ENCODE data around the gene TRPV3. TPM values are rescaled to one million over a fixed set of nuclear protein-coding genes. Genes with fewer than 3 reads are reported as not detected.

TRPV3 gene
- 0.18 to 0.44 TPM (median 0.41 TPM) in 5 replicates for total RNA-seq (2022; extraction: Qiagen RNA extraction; ENCODE audit: low read depth)

GRCh38 chr17:3557768-3558583 lies at the start of gene TRPV3:
Gene TRPV3, minus strand, starts transcription at chr17:3557812. Its CDS starts 2,962 bp downstream, at chr17:3554850.

DNA sequence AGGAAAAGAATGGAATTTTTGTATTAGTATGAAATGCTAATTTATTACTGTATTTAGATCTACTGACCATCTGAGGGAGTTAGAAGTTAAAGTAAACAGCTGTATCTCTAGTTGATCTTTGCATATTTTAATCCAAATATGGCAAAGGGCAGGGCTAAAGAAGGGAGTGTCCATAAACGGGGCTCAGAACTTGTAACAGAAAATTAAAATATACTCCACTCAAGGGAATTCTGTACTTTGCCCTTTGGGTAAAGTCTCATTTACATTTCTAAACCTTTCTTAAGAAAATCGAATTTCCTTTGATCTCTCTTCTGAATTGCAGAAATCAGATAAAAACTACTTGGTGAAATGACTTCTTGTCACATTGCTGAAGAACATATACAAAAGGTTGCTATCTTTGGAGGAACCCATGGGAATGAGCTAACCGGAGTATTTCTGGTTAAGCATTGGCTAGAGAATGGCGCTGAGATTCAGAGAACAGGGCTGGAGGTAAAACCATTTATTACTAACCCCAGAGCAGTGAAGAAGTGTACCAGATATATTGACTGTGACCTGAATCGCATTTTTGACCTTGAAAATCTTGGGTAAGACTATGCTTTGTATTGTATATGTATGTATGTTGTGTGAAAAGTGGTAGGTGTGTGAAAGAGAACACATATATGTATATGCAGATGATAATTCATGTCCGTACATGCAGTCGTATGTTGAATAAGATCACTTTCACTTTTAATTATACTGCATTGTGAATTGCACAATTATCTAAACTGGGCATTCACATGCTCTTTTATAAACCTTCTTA lies 81.6 kb downstream of the TRPV3 start, which contains the start of gene ASPA:
Gene ASPA (plus strand): TSS at position 186 of the 799 bp plus-strand sequence. CDS start 163 bp downstream, at position 349.

GRCh38 chr17:3471599-3471998 lies 86.0 kb downstream of the TRPV3 start, which contains the start of gene SPATA22:
Gene SPATA22, minus strand, starts transcription at chr17:3471819. Its CDS starts 2,494 bp downstream, at chr17:3469325.

Other genes starting within 250 kb of the TRPV3 start
- not detected in 5 replicates for gene OR3A2, start 171.5 kb downstream of the TRPV3 start, total RNA-seq (2022; extraction: Qiagen RNA extraction; ENCODE audit: low read depth)
- gene OR1E1, start 159.4 kb downstream of the TRPV3 start, total RNA-seq (2022; extraction: Qiagen RNA extraction; ENCODE audit: low read depth) = not detected in 5 replicates
- gene OR3A3, start 146.4 kb downstream of the TRPV3 start, total RNA-seq (2022; extraction: Qiagen RNA extraction; ENCODE audit: low read depth) = not detected in 5 replicates
- not detected in 5 replicates for gene OR1E2, start 124.0 kb downstream of the TRPV3 start, total RNA-seq (2022; extraction: Qiagen RNA extraction; ENCODE audit: low read depth)
- not detected in 5 replicates for gene SPATA22, start 86.0 kb downstream of the TRPV3 start, total RNA-seq (2022; extraction: Qiagen RNA extraction; ENCODE audit: low read depth)
- not detected in 5 replicates for gene ASPA, start 81.8 kb downstream of the TRPV3 start, total RNA-seq (2022; extraction: Qiagen RNA extraction; ENCODE audit: low read depth)
- 3.6 to 5.2 TPM (median 4.6 TPM) in 5 replicates for gene TRPV1, start 51.6 kb upstream of the TRPV3 start, total RNA-seq (2022; extraction: Qiagen RNA extraction; ENCODE audit: low read depth)
- 12.4 to 17.6 TPM (median 15.0 TPM) in 5 replicates for gene SHPK, start 78.4 kb upstream of the TRPV3 start, total RNA-seq (2022; extraction: Qiagen RNA extraction; ENCODE audit: low read depth)
- 14.0 to 16.5 TPM (median 14.8 TPM) in 5 replicates for gene CTNS, start 78.9 kb upstream of the TRPV3 start, total RNA-seq (2022; extraction: Qiagen RNA extraction; ENCODE audit: low read depth)
- gene TAX1BP3, start 110.8 kb upstream of the TRPV3 start, total RNA-seq (2022; extraction: Qiagen RNA extraction; ENCODE audit: low read depth) = 304 to 331 TPM (median 314 TPM) in 5 replicates
- gene EMC6, start 111.0 kb upstream of the TRPV3 start, total RNA-seq (2022; extraction: Qiagen RNA extraction; ENCODE audit: low read depth) = 99.6 to 155 TPM (median 149 TPM) in 5 replicates
- gene P2RX5, start 138.3 kb upstream of the TRPV3 start, total RNA-seq (2022; extraction: Qiagen RNA extraction; ENCODE audit: low read depth) = 12.3 to 23.6 TPM (median 21.9 TPM) in 5 replicates
- 14.8 to 19.7 TPM (median 15.7 TPM) in 5 replicates for gene HASPIN, start 166.1 kb upstream of the TRPV3 start, total RNA-seq (2022; extraction: Qiagen RNA extraction; ENCODE audit: low read depth)
- 88.1 to 104 TPM (median 96.7 TPM) in 5 replicates for gene ITGAE, start 243.4 kb upstream of the TRPV3 start, total RNA-seq (2022; extraction: Qiagen RNA extraction; ENCODE audit: low read depth)

All from A549 treated with DMSO at 1 μM for 4 hours (cell line).